WTC11 (cell line): ENCODE data around the gene METTL22.

Experiments
- TCF7 ChIP-seq: sonication (generic); formaldehyde crosslinking; IDR thresholded peaks from 2 replicates; pipeline ENCODE4 v1.8.0; 2022; ENCODE audit warnings: mild to moderate bottlenecking, low read depth, missing genetic modification reagents, moderate library complexity
- TEAD1 ChIP-seq: sonication (generic); formaldehyde crosslinking; IDR thresholded peaks from 2 replicates; pipeline ENCODE4 v1.8.0; 2022; ENCODE audit warnings: mild to moderate bottlenecking, missing genetic modification reagents
- ZNF121 ChIP-seq: sonication (generic); formaldehyde crosslinking; IDR thresholded peaks from 2 replicates; pipeline ENCODE4 v1.8.0; 2023; ENCODE audit warnings: missing genetic modification reagents
- TF ChIP-seq, protein P1 (sequence below): fragments of 200-600 bp; IDR thresholded peaks from 2 replicates; pipeline ENCODE4 v1.8.0; 2022; ENCODE audit warnings: antibody characterized with exemption
- TF ChIP-seq, protein P2 (sequence below): fragments of 250-450 bp; sonication (Bioruptor Pico); conservative IDR thresholded peaks from 2 replicates; pipeline ENCODE4 v1.9.0; 2021; ENCODE audit warnings: mild to moderate bottlenecking
- TF ChIP-seq, protein P3 (sequence below): fragments of 250-450 bp; sonication (Bioruptor Pico); IDR thresholded peaks from 2 replicates; pipeline ENCODE4 v2.1.2; 2022; ENCODE audit warnings: mild to moderate bottlenecking, moderate library complexity
- TF ChIP-seq, protein P4 (sequence below): sonication (generic); formaldehyde crosslinking; IDR thresholded peaks from 2 replicates; pipeline ENCODE4 v1.8.0; 2022; ENCODE audit warnings: mild to moderate bottlenecking, missing genetic modification reagents

DNA sequence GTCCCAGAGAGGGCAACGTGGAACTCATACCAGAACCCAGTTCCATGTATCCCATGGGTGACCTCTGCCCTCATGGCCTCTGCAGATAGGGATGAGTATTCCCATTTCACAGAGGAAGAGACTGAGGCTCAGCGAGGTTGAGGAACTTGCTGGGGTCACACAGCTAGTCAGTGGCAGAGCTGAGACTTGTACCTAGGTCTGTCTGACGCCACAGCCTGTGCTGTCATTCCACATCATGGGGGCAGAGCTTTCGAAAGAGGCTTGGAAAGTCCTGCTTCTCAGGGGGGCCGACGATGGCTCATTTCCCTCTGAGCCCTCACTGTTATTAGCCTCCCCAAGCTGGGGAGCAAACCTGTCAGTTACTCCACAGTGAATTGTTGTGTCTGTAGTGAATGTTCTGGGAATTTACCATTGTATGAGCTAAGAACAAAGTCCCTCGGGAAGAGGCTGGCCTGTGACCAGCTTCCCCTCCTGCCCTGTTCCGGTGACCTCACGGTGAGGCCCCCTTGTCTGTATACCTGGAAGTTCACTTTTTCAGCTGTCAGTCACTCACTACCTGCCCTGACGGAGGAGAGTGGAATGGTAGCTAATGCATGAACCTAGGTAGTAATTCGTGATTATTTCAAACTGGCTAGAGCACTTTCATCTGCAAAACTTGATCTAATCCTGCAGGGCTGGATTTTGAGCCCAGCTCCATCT lies 8.9 kb downstream of the METTL22 start:
- TF ChIP-seq, protein P1, sequence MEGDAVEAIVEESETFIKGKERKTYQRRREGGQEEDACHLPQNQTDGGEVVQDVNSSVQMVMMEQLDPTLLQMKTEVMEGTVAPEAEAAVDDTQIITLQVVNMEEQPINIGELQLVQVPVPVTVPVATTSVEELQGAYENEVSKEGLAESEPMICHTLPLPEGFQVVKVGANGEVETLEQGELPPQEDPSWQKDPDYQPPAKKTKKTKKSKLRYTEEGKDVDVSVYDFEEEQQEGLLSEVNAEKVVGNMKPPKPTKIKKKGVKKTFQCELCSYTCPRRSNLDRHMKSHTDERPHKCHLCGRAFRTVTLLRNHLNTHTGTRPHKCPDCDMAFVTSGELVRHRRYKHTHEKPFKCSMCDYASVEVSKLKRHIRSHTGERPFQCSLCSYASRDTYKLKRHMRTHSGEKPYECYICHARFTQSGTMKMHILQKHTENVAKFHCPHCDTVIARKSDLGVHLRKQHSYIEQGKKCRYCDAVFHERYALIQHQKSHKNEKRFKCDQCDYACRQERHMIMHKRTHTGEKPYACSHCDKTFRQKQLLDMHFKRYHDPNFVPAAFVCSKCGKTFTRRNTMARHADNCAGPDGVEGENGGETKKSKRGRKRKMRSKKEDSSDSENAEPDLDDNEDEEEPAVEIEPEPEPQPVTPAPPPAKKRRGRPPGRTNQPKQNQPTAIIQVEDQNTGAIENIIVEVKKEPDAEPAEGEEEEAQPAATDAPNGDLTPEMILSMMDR = no peak
- TF ChIP-seq, protein P2, sequence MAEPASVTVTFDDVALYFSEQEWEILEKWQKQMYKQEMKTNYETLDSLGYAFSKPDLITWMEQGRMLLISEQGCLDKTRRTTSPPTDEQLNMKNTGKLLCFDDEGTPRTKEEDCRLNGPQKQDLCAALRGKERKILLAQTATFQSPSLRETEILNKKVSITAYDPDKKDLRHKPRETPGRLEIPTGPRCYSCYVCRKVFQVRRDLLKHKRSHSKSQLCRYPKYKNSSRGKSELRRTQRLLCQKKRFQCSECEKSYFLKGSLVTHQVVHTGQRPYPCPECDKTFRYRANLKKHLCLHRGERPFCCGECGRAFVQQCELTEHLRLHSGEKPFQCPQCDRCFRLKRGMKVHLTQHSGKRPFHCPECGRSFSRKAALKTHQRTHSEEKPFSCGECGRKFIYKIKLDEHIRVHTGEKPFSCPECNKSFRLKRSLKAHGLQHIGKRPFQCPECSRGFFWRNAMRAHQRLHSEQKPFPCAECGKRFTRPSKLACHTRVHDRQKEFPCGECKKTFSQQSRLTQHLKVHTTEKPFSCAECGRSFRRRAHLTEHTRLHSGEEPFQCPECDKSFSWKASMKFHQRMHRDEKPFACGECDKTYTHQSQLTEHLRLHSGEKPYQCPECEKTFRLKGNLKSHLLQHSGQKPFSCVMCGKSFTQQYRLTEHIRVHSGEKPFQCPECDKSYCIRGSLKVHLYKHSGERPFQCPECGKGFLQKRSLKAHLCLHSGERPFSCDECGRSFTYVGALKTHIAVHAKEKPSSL (CRISPR knock-in tag) = no peak
- TF ChIP-seq ZNF121 = no peak
- TF ChIP-seq TCF7 = no peak
- TF ChIP-seq, protein P3, sequence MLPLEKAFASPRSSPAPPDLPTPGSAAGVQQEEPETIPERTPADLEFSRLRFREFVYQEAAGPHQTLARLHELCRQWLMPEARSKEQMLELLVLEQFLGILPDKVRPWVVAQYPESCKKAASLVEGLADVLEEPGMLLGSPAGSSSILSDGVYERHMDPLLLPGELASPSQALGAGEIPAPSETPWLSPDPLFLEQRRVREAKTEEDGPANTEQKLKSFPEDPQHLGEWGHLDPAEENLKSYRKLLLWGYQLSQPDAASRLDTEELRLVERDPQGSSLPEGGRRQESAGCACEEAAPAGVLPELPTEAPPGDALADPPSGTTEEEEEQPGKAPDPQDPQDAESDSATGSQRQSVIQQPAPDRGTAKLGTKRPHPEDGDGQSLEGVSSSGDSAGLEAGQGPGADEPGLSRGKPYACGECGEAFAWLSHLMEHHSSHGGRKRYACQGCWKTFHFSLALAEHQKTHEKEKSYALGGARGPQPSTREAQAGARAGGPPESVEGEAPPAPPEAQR (CRISPR knock-in tag) = no peak
- TF ChIP-seq, protein P4, sequence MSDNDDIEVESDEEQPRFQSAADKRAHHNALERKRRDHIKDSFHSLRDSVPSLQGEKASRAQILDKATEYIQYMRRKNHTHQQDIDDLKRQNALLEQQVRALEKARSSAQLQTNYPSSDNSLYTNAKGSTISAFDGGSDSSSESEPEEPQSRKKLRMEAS (CRISPR knock-in tag) = no peak
- no peak for TF ChIP-seq TEAD1 (CRISPR knock-in tag)
